Right atrium auricular region (tissue), 2 donors: Measurements from ENCODE around the gene SLC22A16. TPM values are rescaled to one million over a fixed set of nuclear protein-coding genes. Genes with fewer than 3 reads are reported as not detected.

ENCODE experiments used
- DNase-seq: peaks from one replicate; pipeline ENCODE4 v3.0.0-alpha.2; 2019; ENCODE audit warnings: low spot score
- H3K27ac ChIP-seq, 2 donors: fragments of 200-600 bp; sonication (generic); 1 replicate in 1 of 2; 2 replicates in 1 of 2; pipeline ENCODE4 v1.5.1; 2016 to 2019
- H3K27me3 ChIP-seq, 2 donors: fragments of 200-600 bp; sonication (generic); one replicate each; pipeline versions ENCODE4 v1.5.1 to v1.6.0; 2017 to 2019
- H3K36me3 ChIP-seq: fragments of 200-600 bp; sonication (generic); one replicate; pipeline ENCODE4 v1.5.1; 2016
- H3K4me1 ChIP-seq, 2 donors: fragments of 200-600 bp; sonication (generic); one replicate each; pipeline versions ENCODE4 v1.5.1 to v1.6.0; 2017 to 2019
- H3K4me3 ChIP-seq, 2 donors: fragments of 200-600 bp; sonication (generic); 1 replicate in 1 of 2; 2 replicates in 1 of 2; pipeline ENCODE4 v1.5.1; 2017 to 2019; ENCODE audit warnings: mild to moderate bottlenecking in 1 of 2, moderate library complexity in 1 of 2
- H3K9me3 ChIP-seq, 2 donors: fragments of 200-600 bp; sonication (generic); one replicate each; pipeline ENCODE4 v1.5.1; 2019
- CTCF ChIP-seq, 2 donors: fragments of 200-600 bp; sonication (generic); IDR thresholded peaks; one replicate each; pipeline ENCODE4 v1.5.1; 2019; ENCODE audit warnings: antibody characterized with exemption in 2 of 2
- total RNA-seq, 2 donors: library from RNA; depleted of rRNA; stranded (reverse); fragments of >200 nt; gene quantifications; one replicate each; pipeline ENCODE4 v1.1.0, GENCODE V29; 2016

Gene SLC22A16
- total RNA-seq, 2 donors from 2014 or later, result not detected

DNA sequence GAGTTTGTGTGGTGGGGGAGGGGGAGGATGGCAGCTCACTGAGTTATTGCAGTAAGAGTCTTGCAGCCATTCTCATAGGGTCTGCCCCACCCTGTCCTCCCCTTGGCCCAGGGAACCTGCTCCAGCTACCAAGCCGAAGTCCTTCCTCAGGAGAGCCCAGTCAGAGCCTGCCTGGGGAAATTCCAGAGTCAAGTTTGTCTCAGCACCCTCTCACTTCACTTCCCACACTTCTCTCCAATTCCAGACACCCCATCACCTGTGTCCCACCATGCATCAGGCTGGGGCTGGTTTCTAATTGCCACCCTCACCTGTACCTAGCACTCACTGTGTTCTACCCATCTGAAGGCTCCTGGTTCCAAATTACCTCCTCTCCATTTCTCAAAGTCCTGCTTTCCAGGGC lies 10.3 kb upstream of the SLC22A16 start:
- H3K9me3 ChIP-seq, result no peaks in the 10 kb centered on the region
- no peak for DNase-seq
- TF ChIP-seq CTCF (IDR thresholded peaks at IDR 0.05), result no peak
- no peaks in the 10 kb centered on the region for H3K4me1 ChIP-seq
- no peaks in the 10 kb centered on the region for H3K36me3 ChIP-seq
- H3K27ac ChIP-seq, result no peak overlapping the region
- no peaks in the 10 kb centered on the region for H3K27me3 ChIP-seq
- no peak overlapping the region for H3K4me3 ChIP-seq

DNA sequence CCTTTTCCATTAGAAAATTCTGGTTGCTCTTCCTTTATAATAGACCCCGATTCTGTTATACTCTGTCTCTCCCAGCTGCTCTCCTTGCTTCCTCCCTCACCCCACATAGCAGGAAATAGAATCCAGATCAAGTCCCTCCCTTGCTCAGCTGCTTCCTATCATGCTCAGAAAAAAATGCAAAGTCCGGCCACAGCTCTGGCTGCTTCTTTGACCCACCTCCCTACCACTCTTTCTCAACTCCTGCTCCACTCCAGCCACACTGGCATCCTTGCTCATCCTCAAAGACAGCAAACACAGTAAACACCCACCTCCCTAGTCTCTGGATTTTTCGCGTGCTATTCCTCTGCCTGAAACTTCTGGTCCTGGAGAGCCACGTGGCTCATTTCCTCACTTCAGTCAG lies 9.1 kb upstream of the SLC22A16 start:
- H3K36me3 ChIP-seq, result no peaks in the 10 kb centered on the region
- H3K27ac ChIP-seq, result no peak overlapping the region
- DNase-seq, result no peak
- no peaks in the 10 kb centered on the region for H3K9me3 ChIP-seq
- H3K27me3 ChIP-seq, result no peaks in the 10 kb centered on the region
- no peaks in the 10 kb centered on the region for H3K4me1 ChIP-seq
- no peak for TF ChIP-seq CTCF (IDR thresholded peaks at IDR 0.05)
- H3K4me3 ChIP-seq, result no peak overlapping the region

DNA sequence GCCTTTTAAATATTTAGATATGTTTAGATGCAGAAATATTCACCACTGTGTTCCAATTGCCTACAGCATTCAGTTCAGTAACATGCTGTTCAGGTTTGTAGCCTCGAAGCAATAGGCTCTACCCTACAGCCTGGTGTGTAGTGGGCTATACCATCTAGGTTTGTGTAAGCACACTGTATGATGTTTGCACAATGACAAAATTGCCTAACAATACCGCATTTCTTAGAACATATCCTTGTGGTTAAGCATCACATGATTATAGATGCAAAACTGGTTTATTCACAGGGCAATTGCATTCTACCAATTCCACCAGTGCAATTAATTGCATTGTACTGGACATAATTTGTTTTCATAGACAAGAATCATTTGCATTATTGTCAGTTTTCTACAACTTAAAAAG lies 7.9 kb upstream of the SLC22A16 start:
- Histone ChIP-seq H3K9me3 (no peaks in the 10 kb centered on the region), H3K4me1 (no peaks in the 10 kb centered on the region), H3K27me3 (no peaks in the 10 kb centered on the region), H3K27ac (no peak overlapping the region), H3K4me3 (no peak overlapping the region), H3K36me3 (no peaks in the 10 kb centered on the region)
- no peak for DNase-seq
- TF ChIP-seq CTCF (IDR thresholded peaks at IDR 0.05), result no peak

DNA sequence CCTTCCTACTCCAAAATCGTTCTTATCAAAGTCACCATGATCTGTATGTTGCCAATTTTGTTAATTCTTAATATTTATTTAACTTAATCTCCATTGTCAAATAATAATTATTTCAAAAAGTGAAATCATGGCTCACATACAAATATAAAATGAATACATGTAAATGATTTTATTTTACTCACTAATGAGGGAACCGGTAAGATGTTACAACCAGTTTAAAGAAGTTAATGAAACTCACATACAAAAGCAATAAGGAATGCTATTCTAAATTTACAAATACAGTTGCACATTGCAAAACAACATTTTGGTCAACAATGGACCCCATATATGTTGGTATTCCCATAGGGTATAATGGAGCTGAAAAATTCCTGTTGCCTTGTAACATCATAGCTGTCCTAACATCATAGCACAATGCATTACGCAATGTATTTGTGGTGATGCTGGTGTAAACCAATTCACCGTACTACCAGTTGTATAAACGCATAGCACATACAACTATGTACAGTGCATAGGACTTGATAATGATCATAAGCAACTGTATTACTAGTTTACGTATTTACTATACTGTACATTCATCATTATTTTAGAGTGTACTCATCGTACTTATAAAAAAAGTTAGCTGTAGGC lies 6.5 kb upstream of the SLC22A16 start:
- H3K4me1 ChIP-seq, result no peaks in the 10 kb centered on the region
- TF ChIP-seq CTCF (IDR thresholded peaks at IDR 0.05), result no peak
- H3K27ac ChIP-seq, result no peak overlapping the region
- H3K4me3 ChIP-seq, result no peak overlapping the region
- no peak for DNase-seq
- H3K36me3 ChIP-seq, result no peaks in the 10 kb centered on the region
- no peaks in the 10 kb centered on the region for H3K9me3 ChIP-seq
- H3K27me3 ChIP-seq, result no peaks in the 10 kb centered on the region

- Histone ChIP-seq H3K4me3 (no peak overlapping the region), H3K4me1 (no peaks in the 10 kb centered on the region), H3K27me3 (no peaks in the 10 kb centered on the region), H3K36me3 (no peaks in the 10 kb centered on the region), H3K27ac (no peak overlapping the region), H3K9me3 (no peaks in the 10 kb centered on the region)
- TF ChIP-seq CTCF (IDR thresholded peaks at IDR 0.05), result no peak
- no peak for DNase-seq
Measured at GRCh38 chr6:110481081-110481480, 4.7 kb upstream of the SLC22A16 start.

- H3K36me3 ChIP-seq, result no peaks in the 10 kb centered on the region
- no peak overlapping the region for H3K4me3 ChIP-seq
- no peak overlapping the region for H3K27ac ChIP-seq
- TF ChIP-seq CTCF (IDR thresholded peaks at IDR 0.05), result no peak
- DNase-seq, result no peak
- no peaks in the 10 kb centered on the region for H3K27me3 ChIP-seq
- H3K4me1 ChIP-seq, result no peaks in the 10 kb centered on the region
- H3K9me3 ChIP-seq, result no peaks in the 10 kb centered on the region
Measured at GRCh38 chr6:110475066-110475653, 1.3 kb downstream of the SLC22A16 start.
